ENCODE measurements around the gene C1QC. TPM values are rescaled to one million over a fixed set of nuclear protein-coding genes. Genes with fewer than 3 reads are reported as not detected.

C1QC gene
- total and polyA plus RNA-seq, 2 of the 8 experiments (the other 6 are each of a cell fraction or from before 2014, with no cell fraction given), result not detected

GRCh38 chr1:22691031-22691753 lies 47.8 kb downstream of the C1QC start:
- no peaks in the 10 kb centered on the region for H3K27me3 ChIP-seq (replicated peaks in 1 of 4; ENCODE audit: control insufficient read depth in 3 of 4, extremely low read depth in 1 of 4, insufficient read depth in 3 of 4, low read length in 3 of 4)
- H3K36me3 ChIP-seq (ENCODE audit: control insufficient read depth in 2 of 4, insufficient read depth in 4 of 4, low read length in 3 of 4), result no peaks in the 10 kb centered on the region; a peak in 1 of 8 replicates
- no peak overlapping the region for H2BK12ac ChIP-seq (ENCODE audit: low read depth, low read length)
- no peak overlapping the region for H3K4ac ChIP-seq (replicated peaks; ENCODE audit: insufficient read length, low read depth, low read length)
- no peak overlapping the region for H3K14ac ChIP-seq (ENCODE audit: insufficient read length)
- no peak for FAIRE-seq
- no peaks in the 10 kb centered on the region for H4K20me1 ChIP-seq (replicated peaks in 1 of 2; ENCODE audit: control insufficient read depth in 1 of 2, insufficient read depth in 2 of 2, low read length in 2 of 2)
- no peak overlapping the region for H4K5ac ChIP-seq (ENCODE audit: insufficient read length, low read depth, low read length)
- no peak overlapping the region for H2BK120ac ChIP-seq (replicated peaks; ENCODE audit: low read depth, low read length)
- H2BK15ac ChIP-seq (ENCODE audit: low read length), result no peak overlapping the region
- H3K23me2 ChIP-seq (ENCODE audit: low read depth, low read length), result no peaks in the 10 kb centered on the region
- no peak overlapping the region for H2AK5ac ChIP-seq (ENCODE audit: low read depth, low read length)
- POLR2A ChIA-PET (ENCODE audit: partially characterized antibody), result no interaction called here
- 81% methylated on average over 12 of the region's 13 CpGs; no CpG with 5 or more reads in 1 of the 2 experiments for whole genome bisulfite sequencing, 2 experiments (ENCODE audit: extremely low coverage in 1 of 2, insufficient coverage in 1 of 2, insufficient read length in 1 of 2, insufficient replicate concordance in 2 of 2, low coverage in 1 of 2, low lambda C conversion rate in 2 of 2, missing lambda C conversion rate in 1 of 2)
- H2BK20ac ChIP-seq (ENCODE audit: low read length), result no peak overlapping the region
- no peak overlapping the region for H3K18ac ChIP-seq (ENCODE audit: extremely low read depth, low read length)
- no peak overlapping the region for H3K23ac ChIP-seq (ENCODE audit: insufficient read length)
- H3K4me3 ChIP-seq (ENCODE audit: extremely low read depth in 1 of 4, insufficient read depth in 2 of 4, low read depth in 3 of 4, low read length in 4 of 4), result no peak overlapping the region
- DNase-seq (ENCODE audit: low read depth in 1 of 2, low spot score in 2 of 2), result no peak
- H4K91ac ChIP-seq (replicated peaks; ENCODE audit: insufficient read length, low read length), result no peak overlapping the region
- no peaks in the 10 kb centered on the region for H3K9me3 ChIP-seq (ENCODE audit: insufficient read depth in 2 of 2, low read depth in 1 of 2, low read length in 1 of 2)
- H4K8ac ChIP-seq (ENCODE audit: extremely low read depth, insufficient read depth, low read length), result no peak overlapping the region
- H3K4me2 ChIP-seq (ENCODE audit: insufficient read depth in 1 of 2, low read depth in 2 of 2, low read length in 2 of 2), result no peak overlapping the region
- no peak overlapping the region for H2AFZ ChIP-seq (ENCODE audit: low read length)
- CTCF ChIA-PET (ENCODE audit: partially characterized antibody), result interaction anchor here (1.3 kb wide), 2 partner anchors 13 to 239 kb away, joined by 3 to 6 read pairs; no protein-coding TSS in a partner anchor
- H3K79me1 ChIP-seq (ENCODE audit: low read depth, low read length), result no peaks in the 10 kb centered on the region
- H3K27ac ChIP-seq (ENCODE audit: low read depth, low read length), result no peak overlapping the region
- no peaks in the 10 kb centered on the region for H3K79me2 ChIP-seq (ENCODE audit: control insufficient read depth in 1 of 2, insufficient read depth in 2 of 2, low read length in 2 of 2)
- H3K4me1 ChIP-seq (replicated peaks in 1 of 4; ENCODE audit: control insufficient read depth in 3 of 4, insufficient read depth in 4 of 4, low read length in 3 of 4), result no peaks in the 10 kb centered on the region
- no peak overlapping the region for H3K56ac ChIP-seq (replicated peaks; ENCODE audit: insufficient read length, low read depth, low read length)
- no peak overlapping the region for H3K9ac ChIP-seq (replicated peaks in 1 of 4; ENCODE audit: extremely low read depth in 1 of 4, low read depth in 3 of 4, low read length in 3 of 4)
- H2BK5ac ChIP-seq (ENCODE audit: low read depth, low read length), result no peak overlapping the region
- TF ChIP-seq FOSL1 (IDR thresholded peaks at IDR 0.05; ENCODE audit: insufficient read depth, low read depth, low read length) (no peak), RNF2 (IDR thresholded peaks at IDR 0.05; ENCODE audit: borderline replicate concordance, low read depth, low read length, missing control alignments, poor library complexity, severe bottlenecking) (no peak), CEBPB (IDR thresholded peaks at IDR 0.05; ENCODE audit: low read depth, low read length) (no peak), NRF1 (IDR thresholded peaks at IDR 0.05; ENCODE audit: low read depth, low read length) (no peak), SP2 (IDR thresholded peaks at IDR 0.05; ENCODE audit: low read length) (no peak), SP1 (IDR thresholded peaks at IDR 0.05; ENCODE audit: low read depth, low read length) (no peak), GTF2F1 (IDR thresholded peaks at IDR 0.05; ENCODE audit: borderline replicate concordance, low read depth, low read length) (no peak), CBX5 (IDR thresholded peaks at IDR 0.05; ENCODE audit: low read depth, low read length) (no peak)

All from H1 (cell line).